Kidney (tissue), 14 donors: ENCODE results near the gene TNKS1BP1. TPM values are rescaled to one million over a fixed set of nuclear protein-coding genes. Genes with fewer than 3 reads are reported as not detected.

ENCODE experiments used
- DNase-seq, 5 donors: peaks; one replicate each; pipeline ENCODE4 v3.0.0-alpha.2; 2013 to 2020
- FAIRE-seq: peaks from 2 replicates; lab custom pipeline; 2012; peaks lifted over from hg19 to GRCh38; lab: Jason Lieb, UNC
- H3K27ac ChIP-seq, 2 donors: one replicate each; pipeline ENCODE4 v1.7.0; 2013; ENCODE audit warnings: low read depth in 2 of 2, low read length in 2 of 2, inconsistent platforms in 1 of 2
- H3K27me3 ChIP-seq: one replicate; pipeline ENCODE4 v1.7.1; 2013; ENCODE audit warnings: low read length, inconsistent platforms; ENCODE audit not compliant: control insufficient read depth, insufficient read depth
- H3K36me3 ChIP-seq, 3 donors: one replicate each; pipeline versions ENCODE4 v1.7.0 to v1.7.1; 2013; ENCODE audit warnings: low read length in 3 of 3, control low read depth in 1 of 3, inconsistent platforms in 1 of 3; ENCODE audit not compliant: insufficient read depth in 3 of 3, control insufficient read depth in 2 of 3
- H3K4me1 ChIP-seq, 3 donors: one replicate each; pipeline versions ENCODE4 v1.7.0 to v1.7.1; 2013; ENCODE audit warnings: low read length in 3 of 3, inconsistent platforms in 1 of 3, low read depth in 1 of 3; ENCODE audit not compliant: control insufficient read depth in 2 of 3, insufficient read depth in 2 of 3
- H3K4me3 ChIP-seq, 3 donors: one replicate each; pipeline versions ENCODE4 v1.7.0 to v1.8.1; 2013; ENCODE audit warnings: low read length in 3 of 3, control low read depth in 1 of 3, inconsistent platforms in 1 of 3
- H3K9ac ChIP-seq, 3 donors: one replicate each; pipeline versions ENCODE4 v1.7.0 to v1.7.1; 2013; ENCODE audit warnings: low read length in 3 of 3, control low read depth in 1 of 3, inconsistent platforms in 1 of 3
- H3K9me3 ChIP-seq, 3 donors: one replicate each; pipeline versions ENCODE4 v1.7.0 to v1.7.1; 2013; ENCODE audit warnings: low read length in 3 of 3, control low read depth in 1 of 3, inconsistent platforms in 1 of 3; ENCODE audit not compliant: control insufficient read depth in 2 of 3, insufficient read depth in 1 of 3
- CTCF ChIP-seq: IDR thresholded peaks from 3 replicates; pipeline ENCODE4 v1.5.1; 2012; ENCODE audit warnings: mild to moderate bottlenecking, moderate library complexity, borderline replicate concordance; ENCODE audit not compliant: insufficient read depth; ENCODE audit errors: extremely low read depth
- intact Hi-C: fragments of 100-400 bp; cut with DNase I; formaldehyde crosslinking; loops from one replicate; pipeline ENCODE4 v1.11.1; 2022
- polyA plus RNA-seq: library from polyadenylated mRNA; stranded (reverse); fragments of 350-450 nt; fragmentation: Illumina TruSeq; extraction: RNeasy Lipid Tissue Mini Kit (QIAGEN cat#74804); gene quantifications from one replicate; pipeline ENCODE4 v1.2.3, GENCODE V29; 2014; ENCODE audit warnings: low read depth, low replicate concordance; ENCODE audit not compliant: insufficient read depth
- total RNA-seq: library from RNA; stranded (reverse); fragmentation: NEBNext Ultra II Directional; extraction: Animal tissue kit (Norgen Biotek cat#: 25700); gene quantifications from one replicate; pipeline ENCODE4 v1.2.1, GENCODE V29; 2021
- donor health status: control.
- donor health status: control.
- donor health status: control.
- donor health status: control.
- donor health status: control.
- donor health status: DM: yes; HTN: yes; CAD: no.
- donor health status: Normal renal cell carcinoma (clear cell type).

Gene TNKS1BP1
- total and polyA plus RNA-seq, 2 donors from 2014 or later = 53.3 to 206 TPM

- Histone ChIP-seq H3K9me3 (no peaks in the 10 kb centered on the region), H3K27me3 (no peaks in the 10 kb centered on the region), H3K9ac (no peak overlapping the region), H3K4me3 (no peak overlapping the region), H3K36me3 (no peaks in the 10 kb centered on the region), H3K4me1 (no peaks in the 10 kb centered on the region), H3K27ac (no peak overlapping the region)
- intact Hi-C loops = no loop called here
- DNase-seq (no peak), FAIRE-seq (no peak)
- TF ChIP-seq CTCF = no peak
These were observed 24.0 kb upstream of the TNKS1BP1 start for GRCh38 chr11:57348636-57349313.

GRCh38 chr11:57348052-57348451 lies 23.3 kb upstream of the TNKS1BP1 start:
- no peak overlapping the region for H3K4me3 ChIP-seq
- H3K9ac ChIP-seq = no peak overlapping the region
- no peak for DNase-seq
- H3K9me3 ChIP-seq = no peaks in the 10 kb centered on the region
- no peaks in the 10 kb centered on the region for H3K27me3 ChIP-seq
- intact Hi-C loops = no loop called here
- no peaks in the 10 kb centered on the region for H3K4me1 ChIP-seq
- H3K27ac ChIP-seq = no peak overlapping the region
- no peak for FAIRE-seq
- H3K36me3 ChIP-seq = no peaks in the 10 kb centered on the region
- TF ChIP-seq CTCF = no peak

- no peak for FAIRE-seq
- intact Hi-C loops = no loop called here
These were observed 22.6 kb upstream of the TNKS1BP1 start for GRCh38 chr11:57347336-57347735.

More at GRCh38 chr11:57347336-57347735, 22.6 kb upstream of the TNKS1BP1 start:
- no peaks in the 10 kb centered on the region for H3K27me3 ChIP-seq
- no peak for TF ChIP-seq CTCF
- H3K4me1 ChIP-seq = no peaks in the 10 kb centered on the region
- H3K9me3 ChIP-seq = no peaks in the 10 kb centered on the region
- H3K36me3 ChIP-seq = no peaks in the 10 kb centered on the region
- no peak overlapping the region for H3K27ac ChIP-seq
- H3K9ac ChIP-seq = no peak overlapping the region
- H3K4me3 ChIP-seq = no peak overlapping the region
- no peak for DNase-seq
